ENCODE measurements around the gene EEFSEC. TPM values are rescaled to one million over a fixed set of nuclear protein-coding genes. Genes with fewer than 3 reads are reported as not detected.

Gene EEFSEC
- total RNA-seq, 4 donors from 2014 or later, result 11.7 to 23.0 (median 14.9) TPM

GRCh38 chr3:128167973-128168674, 14.8 kb downstream of the EEFSEC start:
- no peak for TF ChIP-seq CTCF (IDR thresholded peaks at IDR 0.05)
- no peak for DNase-seq (ENCODE audit: low spot score)
- no peak for ATAC-seq (ENCODE audit: low FRiP score)

GRCh38 chr3:128168836-128169235, 15.6 kb downstream of the EEFSEC start:
- ATAC-seq (ENCODE audit: low FRiP score) (no peak), DNase-seq (ENCODE audit: low spot score) (no peak)
- TF ChIP-seq CTCF (IDR thresholded peaks at IDR 0.05), result no peak

- no peak for DNase-seq (ENCODE audit: low spot score)
- TF ChIP-seq CTCF (IDR thresholded peaks at IDR 0.05), result peak in 1 of 3 donors; percentile 28
- peak; percentile 85 for ATAC-seq (ENCODE audit: low FRiP score)
Observed at GRCh38 chr3:128170866-128171516, 17.7 kb downstream of the EEFSEC start.

- TF ChIP-seq CTCF (IDR thresholded peaks at IDR 0.05), result no peak
- ATAC-seq (ENCODE audit: low FRiP score), result no peak
- no peak for DNase-seq (ENCODE audit: low spot score)
Observed at GRCh38 chr3:128173200-128173599, 19.9 kb downstream of the EEFSEC start.

GRCh38 chr3:128173849-128174248, 20.6 kb downstream of the EEFSEC start:
- no peak for TF ChIP-seq CTCF (IDR thresholded peaks at IDR 0.05)
- ATAC-seq (ENCODE audit: low FRiP score) (no peak), DNase-seq (ENCODE audit: low spot score) (no peak)

GRCh38 chr3:128174675-128175590, 21.7 kb downstream of the EEFSEC start:
- TF ChIP-seq CTCF (IDR thresholded peaks at IDR 0.05), result no peak
- DNase-seq (ENCODE audit: low spot score) (no peak), ATAC-seq (ENCODE audit: low FRiP score) (no peak)
